NCI-H1048 (cell line): ENCODE results near the gene EHMT1.
"Not testable (repeated sequence)": the region's sequence is repeated elsewhere in the genome, so short reads cannot be mapped to it uniquely, and the experiment has no call there.

Source experiments
- DNase-seq: peaks from one replicate; lab custom pipeline; 2025; lab: John Stamatoyannopoulos, UW

Gene EHMT1

DNA sequence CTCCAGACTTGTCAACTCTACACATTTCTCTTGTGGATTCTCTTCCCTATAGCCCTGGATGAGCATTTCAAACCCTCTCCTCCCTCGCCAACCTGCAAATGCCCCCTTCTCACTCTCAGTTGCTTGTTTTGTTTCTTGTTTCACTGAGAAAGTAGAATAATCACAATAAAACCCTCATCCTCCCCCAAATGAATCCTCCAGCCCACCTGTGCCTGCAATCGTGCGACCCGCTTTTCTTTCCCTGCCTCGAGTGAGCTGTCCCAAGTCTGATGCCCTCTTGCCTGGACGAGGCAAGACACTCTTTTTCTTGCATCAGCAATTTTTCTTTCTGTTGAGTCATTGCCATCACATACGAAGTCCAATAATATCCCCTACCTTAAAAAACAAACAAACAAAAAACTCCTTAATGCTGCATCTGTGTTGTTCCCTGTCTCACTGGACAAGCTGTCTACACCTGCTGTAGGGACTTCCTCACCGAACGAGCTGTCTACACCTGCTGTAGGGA is 255.1 kb downstream of the EHMT1 start:
- DNase-seq, result no peak

DNA sequence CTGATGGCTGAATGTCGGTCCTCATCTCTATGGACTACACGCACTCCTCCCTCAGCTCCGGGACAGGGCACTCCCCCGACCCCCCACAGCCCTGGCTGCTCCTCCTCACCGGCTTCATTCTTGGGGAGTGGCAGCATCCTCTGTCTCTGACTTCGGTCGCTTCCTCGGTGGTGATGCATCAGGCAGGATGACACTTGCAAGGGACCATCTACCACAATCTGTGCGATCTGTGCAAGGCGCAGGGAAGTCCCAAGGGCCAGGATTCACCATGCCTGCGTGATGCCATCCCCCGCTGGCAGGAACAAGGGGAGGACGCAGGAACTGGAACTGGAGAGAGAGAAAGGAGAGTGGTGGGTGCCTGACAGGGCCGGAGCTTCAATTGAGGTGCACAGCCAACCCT is 256.5 kb downstream of the EHMT1 start:
- no peak for DNase-seq

DNA sequence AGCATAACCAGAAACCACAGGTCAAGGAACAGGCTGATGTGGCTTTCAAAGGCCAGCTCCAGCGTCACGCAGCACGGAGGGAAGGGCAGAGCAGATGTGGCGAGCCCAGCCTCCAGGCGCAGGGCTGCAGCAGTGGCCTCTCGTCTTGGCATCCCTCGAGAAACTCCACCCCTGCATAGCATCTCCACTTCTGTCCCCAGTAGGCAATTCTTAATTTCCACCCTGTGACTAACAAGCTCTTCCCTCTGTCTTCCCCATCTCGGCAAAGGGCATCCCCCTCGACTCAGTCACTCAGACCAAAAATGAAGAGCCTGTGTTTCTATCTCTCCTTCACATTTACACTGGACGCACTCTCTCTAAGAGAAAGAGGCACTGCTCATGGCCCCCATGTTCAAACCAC is 257.0 kb downstream of the EHMT1 start:
- no peak for DNase-seq

DNA sequence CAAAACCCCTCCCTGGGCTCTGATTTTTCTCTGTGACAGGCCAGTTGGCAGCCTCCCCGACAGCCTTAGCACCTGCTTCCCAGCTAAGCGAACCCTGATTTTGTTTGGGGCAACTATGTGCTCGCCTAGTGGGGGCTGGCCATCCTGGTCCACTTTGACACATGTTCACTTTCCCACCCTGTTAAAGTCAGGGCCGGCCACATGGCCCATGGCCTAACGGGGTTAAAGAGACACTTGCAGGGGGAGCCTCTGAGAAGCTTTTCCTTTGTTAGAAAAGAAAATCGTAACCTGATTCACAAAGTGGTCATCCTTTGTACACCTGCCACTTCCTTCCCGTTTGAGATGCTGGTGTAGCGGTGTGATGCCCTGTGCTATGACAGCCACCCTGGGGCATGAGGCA is 257.5 kb downstream of the EHMT1 start:
- no peak for DNase-seq

DNA sequence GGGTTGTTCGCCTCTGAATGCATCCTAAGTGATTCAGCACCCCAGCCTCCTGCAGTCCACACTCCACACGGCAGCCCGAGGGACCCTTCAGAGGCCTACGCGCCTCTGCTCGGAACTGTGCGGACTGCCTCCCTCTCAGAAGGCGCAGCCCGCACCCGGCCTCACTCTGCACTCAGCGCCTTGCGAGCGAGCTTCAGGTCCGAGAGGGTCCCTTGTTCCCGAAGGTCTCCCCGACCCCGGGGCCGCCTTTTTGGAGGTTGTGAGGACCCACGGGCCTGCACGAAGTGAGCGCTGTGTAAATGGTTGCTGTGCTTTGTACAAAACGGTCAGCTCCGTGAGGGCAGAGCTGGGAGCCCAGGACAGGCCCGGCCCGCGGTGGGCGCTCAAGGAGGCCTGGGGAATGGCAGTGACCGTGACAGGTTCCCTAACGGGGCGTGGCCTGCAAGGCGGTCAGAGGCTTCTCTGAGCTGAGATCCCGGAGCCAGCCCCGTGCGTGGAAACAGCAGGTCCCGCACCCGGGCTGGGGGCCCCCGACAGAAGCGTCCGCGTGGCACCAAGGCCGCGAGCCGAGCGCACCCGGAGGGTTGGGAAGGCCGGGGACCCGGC is 258.1 kb downstream of the EHMT1 start:
- no peak for DNase-seq

DNA sequence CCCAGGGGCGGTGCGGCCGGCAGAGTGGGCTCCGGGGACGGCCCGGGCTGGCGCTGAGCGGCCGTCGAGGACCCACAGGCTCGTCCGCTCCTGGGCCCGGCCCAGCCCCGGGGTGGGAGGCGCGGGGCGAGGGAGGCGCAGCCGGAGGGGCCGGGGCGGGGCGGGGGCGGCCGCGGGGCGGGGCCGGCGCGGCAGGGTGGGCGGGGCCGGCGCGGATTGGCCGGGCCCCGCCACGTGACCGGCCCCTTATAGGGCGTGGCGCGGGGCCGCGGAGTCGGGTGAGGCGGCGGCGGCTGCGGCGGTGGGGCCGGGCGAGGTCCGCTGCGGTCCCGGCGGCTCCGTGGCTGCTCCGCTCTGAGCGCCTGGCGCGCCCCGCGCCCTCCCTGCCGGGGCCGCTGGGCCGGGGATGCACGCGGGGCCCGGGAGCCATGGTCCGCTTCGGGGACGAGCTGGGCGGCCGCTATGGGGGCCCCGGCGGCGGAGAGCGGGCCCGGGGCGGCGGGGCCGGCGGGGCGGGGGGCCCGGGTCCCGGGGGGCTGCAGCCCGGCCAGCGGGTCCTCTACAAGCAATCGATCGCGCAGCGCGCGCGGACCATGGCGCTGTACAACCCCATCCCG is 258.8 kb downstream of the EHMT1 start, which contains the start of gene CACNA1B:
Gene CACNA1B, plus strand, starts transcription at position 277 of the 617 bp plus-strand sequence. Its CDS starts 152 bp downstream, at position 429.
- DNase-seq, result not testable (repeated sequence)

DNA sequence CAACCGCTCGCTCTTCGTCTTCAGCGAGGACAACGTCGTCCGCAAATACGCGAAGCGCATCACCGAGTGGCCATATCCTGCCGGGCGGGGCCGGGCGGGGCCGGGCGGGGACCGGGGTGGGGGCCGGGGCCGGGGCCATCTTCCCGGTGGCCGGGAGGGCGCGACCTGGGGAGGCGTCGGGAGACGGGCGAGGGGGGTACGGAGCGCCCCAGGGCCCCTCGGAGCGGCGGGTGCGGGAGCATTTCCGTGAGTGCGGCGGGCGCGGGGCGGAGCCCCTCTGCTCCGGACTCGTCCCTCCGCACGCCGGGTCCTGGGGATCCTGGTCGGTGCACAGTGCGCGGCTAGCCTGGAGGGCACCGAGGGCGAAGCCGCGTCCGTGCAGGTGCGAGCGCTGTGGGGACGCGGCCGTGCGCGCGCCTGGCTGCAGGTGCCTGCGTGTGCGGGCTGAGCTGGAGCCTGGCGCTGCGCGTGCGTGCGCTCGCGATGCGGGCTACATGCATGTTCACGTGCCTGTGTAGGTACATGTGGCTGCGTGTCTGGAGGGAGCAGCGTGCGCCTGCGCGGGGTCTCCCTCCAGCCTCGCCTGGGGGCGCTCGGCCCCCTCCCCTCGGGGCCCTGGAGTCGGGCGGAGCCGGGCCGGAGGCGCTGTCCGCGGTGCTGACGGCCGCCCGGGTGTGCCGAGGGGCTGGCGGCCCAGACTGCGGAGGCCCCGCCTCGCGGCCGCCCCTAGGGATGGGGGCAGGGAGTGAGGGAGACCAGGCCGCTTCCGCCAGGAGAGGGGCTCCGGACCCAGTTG is 259.5 kb downstream of the EHMT1 start:
- DNase-seq, result no peak

DNA sequence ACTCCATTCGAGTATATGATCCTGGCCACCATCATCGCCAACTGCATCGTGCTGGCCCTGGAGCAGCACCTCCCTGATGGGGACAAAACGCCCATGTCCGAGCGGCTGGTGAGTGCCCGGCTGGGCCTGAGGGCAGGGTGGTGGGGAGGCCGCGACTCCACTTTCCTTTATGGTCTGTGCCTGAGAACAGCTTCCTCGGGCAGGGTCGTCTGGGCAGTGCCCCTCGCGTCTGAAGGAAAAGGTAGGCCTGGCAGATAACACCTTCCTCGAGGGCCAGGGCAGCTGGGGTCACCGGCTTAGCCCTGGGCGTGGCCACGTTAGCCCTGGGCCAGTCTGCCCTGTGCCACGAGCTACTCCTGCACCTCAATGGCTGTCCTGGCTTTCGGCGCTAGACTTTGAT is 260.2 kb downstream of the EHMT1 start:
- DNase-seq, result no peak

DNA sequence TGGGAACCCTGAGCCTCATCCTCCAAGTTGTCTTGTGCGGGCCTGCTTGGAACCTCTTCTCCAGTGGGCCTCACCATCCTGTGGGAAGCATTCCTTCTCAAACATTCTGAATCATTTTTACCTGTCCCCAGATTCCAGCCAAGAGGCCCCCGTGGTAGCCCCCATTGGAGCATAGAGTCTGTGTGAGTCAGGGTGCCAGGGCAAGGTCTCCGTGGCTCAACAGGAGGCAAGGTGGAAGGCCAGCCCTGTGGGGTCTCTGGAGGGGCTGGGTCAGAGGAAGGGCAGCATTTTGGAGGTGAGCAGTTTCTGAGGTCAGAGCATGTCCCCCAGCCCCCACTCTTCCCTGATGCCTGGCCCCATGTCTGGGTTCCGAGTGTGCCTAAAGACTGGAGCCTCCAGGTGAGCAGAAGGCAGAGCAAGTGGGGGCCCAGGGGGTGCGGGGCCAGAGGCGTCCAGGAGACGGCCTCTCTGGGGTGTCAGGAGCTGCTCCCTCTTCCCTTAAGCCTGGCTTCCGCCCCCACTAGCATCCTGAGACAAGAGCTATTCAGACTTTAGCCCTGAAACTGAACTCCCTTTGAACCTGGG is 260.9 kb downstream of the EHMT1 start:
- no peak for DNase-seq

DNA sequence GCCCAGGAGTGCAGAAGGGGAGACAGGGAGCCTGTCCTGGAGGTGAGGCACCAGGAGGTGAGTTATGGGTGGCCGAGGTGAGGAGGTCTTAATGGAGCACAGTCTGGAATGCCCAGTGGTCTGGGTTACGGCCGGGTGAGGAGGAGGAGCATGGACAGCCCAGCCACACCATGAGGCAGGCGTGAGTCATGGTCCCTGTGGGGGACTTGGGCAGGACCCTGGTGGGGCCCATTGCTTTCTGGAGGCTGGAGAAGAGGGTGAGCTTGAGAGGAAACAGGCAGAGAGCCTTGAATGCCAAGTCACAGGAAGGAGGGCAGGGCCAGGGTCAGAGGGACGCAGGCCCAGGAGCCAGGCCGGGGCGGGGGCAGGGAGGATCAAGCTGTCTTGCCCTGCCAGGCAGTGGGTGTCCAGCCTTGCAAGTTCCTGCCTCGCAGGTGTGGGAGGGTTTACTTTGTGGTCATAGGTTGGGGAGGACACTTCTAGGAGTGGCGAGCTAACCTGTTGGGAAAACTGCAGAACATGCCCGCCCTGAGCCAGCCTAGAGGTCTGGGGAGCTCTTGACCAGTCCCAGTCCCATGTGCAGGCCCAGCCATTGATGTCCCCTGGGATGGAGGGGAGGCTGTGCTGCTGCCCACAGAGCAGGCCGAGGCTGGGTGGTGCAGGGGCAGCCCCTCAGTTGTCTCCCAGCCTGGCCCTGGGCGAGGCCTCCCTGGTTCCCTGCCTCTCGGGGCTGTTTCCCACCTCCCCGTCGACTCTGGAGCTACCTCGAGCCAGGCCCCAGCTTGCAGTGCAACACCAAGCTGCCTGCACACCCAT is 261.6 kb downstream of the EHMT1 start:
- no peak for DNase-seq

DNA sequence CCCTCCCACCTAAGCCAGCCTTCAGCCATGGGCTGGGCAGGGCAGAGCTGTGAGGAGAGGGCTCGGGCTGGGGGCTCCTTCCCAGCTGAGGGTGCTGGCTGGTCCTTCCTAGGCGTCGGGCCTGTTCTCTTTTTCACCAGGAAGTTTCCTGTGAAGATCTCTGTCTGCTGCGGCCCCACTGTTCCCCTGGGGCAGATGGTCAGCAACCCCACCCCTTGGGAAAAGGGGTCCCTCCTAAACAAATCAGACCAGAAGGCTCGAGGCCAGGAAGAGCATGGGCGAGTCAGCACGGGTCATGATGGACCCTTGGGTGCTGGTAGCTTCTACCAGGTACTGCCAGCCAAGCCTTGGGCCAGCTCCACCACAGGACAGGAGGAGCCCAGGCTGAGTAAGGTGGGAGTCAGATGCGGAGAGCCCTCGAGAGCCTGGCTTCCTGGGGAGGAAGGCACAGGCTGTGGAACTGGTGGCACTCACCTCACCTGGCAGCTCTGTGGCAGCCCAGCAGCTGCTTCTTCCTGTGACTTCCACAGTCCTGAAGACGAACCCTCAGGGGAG is 262.2 kb downstream of the EHMT1 start:
- DNase-seq, result no peak

DNA sequence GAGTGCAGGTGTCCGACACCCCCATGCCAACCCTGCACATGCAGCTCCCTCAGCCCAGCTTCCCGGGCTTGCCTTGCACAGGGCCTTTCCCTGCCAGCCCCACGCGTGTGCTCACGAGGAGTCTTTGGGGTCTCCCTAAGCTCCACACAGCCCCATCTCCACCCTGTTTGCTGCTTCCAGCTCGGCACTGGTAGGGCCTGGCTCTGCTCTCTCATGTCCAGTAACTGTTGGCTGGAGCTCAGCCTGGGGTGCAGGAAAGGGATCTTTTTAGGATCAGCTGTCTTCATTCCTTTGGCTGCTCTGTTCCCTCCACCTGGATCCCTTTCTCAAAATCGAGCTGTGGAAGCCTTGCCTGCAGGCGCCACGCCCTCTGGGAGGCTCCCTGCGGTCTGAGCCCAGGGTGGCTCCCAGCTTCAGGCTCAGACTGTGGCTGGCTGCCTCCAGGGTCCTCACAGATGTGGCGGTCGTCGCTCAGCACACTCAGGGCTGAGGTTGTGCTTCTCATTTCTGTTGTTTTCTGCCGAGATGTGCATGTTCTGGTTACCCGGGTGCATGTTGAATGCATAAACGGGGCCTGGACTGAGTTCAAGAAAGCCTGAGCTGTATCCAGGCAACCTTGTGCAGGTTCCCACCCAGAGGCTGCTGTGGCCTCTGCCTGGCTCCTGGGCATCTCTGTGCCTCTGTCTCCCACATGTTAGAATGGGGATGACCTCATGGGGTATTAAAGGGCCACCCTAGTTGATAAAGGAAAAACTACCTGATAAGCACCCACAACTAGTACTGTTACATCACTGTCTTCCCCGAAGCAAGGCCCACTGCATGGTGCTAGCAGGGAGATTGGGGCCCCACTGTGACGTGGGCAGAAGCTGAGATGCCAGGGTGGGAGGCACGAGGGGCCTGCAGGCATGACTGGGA is 263.0 kb downstream of the EHMT1 start:
- DNase-seq, result no peak

DNA sequence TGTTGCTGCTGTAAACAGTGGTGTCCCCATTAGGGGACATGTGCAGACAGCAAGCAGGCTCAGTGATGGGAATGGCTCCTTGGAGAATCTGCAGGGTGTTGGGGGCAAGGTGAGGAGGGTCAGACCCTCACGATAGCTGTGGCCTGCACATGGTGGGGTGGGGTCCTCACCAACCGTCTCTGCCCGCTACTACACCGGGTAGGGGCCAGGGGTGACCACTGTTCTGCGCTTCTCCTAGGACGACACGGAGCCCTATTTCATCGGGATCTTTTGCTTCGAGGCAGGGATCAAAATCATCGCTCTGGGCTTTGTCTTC is 263.7 kb downstream of the EHMT1 start:
- DNase-seq, result no peak

DNA sequence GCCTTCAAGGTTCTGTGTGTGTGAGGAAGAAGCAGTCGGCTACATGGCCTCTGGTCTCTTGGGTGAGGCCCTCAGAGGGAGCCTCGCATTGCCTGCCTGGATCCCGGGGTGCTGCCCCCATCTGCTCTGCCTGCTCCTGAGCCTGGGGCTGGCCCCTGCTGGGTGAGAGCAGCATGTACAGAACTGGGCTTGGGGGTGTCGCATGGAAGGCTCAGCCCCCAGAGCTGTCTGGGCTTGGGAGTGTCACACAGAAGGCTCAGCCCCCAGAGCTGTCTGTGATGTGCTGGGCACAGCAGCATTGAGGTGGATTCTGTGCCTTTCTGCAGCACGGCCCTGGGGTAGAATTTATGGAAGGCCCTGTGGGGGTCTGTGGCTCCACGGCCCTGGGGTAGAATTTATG is 265.2 kb downstream of the EHMT1 start:
- DNase-seq, result not testable (repeated sequence)

DNA sequence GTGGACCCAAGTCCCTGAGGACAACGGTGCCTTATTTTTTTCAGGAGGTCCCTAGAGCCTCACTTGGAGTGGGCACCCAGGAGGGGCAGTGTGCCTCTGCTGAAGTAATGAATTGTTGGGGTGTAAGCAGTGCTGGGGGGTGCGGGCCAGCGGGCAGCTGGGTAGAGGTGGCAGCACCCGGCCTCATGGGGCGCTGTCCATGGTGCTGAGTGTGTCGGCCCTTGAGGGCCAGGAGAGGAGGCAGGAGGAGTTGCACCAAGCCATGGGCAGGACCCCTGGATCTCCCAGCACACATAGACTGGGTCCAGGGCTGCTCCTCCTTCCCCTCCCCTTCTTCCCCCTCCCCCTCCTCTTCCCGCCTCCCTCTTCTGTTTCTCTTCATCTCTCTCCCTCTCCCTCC is 265.7 kb downstream of the EHMT1 start:
- DNase-seq, result not testable (repeated sequence)

DNA sequence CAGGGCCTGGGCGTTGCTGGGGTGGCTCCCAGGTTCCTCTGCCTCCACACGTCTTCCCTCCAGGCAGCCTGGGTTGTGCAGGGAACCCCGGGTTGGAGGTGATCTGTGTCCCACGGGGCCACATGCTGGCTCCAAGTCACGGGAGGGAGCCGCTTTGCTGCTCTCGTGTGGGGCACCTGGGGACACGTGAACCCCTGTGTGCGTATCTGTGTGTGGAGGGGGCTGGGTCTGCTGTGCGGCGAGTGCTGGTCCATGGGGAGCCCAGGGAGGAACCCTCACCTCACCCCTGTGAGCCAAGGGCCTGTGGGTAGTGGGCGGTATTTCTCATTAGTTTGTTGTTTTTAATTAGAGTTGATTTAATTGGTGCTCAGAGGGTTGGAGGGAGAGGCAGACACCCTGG is 266.3 kb downstream of the EHMT1 start:
- DNase-seq, result not testable (repeated sequence)
